Panc1 (cell line): Measurements from ENCODE around the gene RUNX3.

Source experiments
- CTCF ChIP-seq: fragments of 450-650 bp; IDR thresholded peaks from 2 replicates; pipeline ENCODE4 v1.5.1; 2017; ENCODE audit warnings: mild to moderate bottlenecking
- POLR2AphosphoS5 ChIP-seq: IDR thresholded peaks from 2 replicates; pipeline ENCODE4 v1.6.1; 2012; ENCODE audit warnings: mild to moderate bottlenecking, low read depth, low read length, moderate library complexity

- TF ChIP-seq CTCF (no peak), POLR2AphosphoS5 (no peak)
Measured at GRCh38 chr1:24963943-24964693, 34.0 kb upstream of the RUNX3 start.
